VCaP (cell line): ENCODE data around the gene LRRTM4.

Experiments
- H3K27ac ChIP-seq: fragments of 450-650 bp; 2 replicates; pipeline ENCODE4 v1.5.1; 2017
- CTCF ChIP-seq: fragments of 450-650 bp; conservative IDR thresholded peaks from 2 replicates; pipeline ENCODE4 v1.5.1; 2017; ENCODE audit warnings: mild to moderate bottlenecking, moderate library complexity

The LRRTM4 gene

GRCh38 chr2:77391119-77391518, 131.1 kb downstream of the LRRTM4 start:
- TF ChIP-seq CTCF, result no peak
- no peak overlapping the region for H3K27ac ChIP-seq

GRCh38 chr2:77387324-77387723, 134.9 kb downstream of the LRRTM4 start:
- TF ChIP-seq CTCF, result no peak
- H3K27ac ChIP-seq, result no peak overlapping the region

- no peak overlapping the region for H3K27ac ChIP-seq
- no peak for TF ChIP-seq CTCF
These were observed 149.5 kb downstream of the LRRTM4 start for GRCh38 chr2:77372636-77373035.

GRCh38 chr2:77370511-77370910, 151.7 kb downstream of the LRRTM4 start:
- H3K27ac ChIP-seq, result no peak overlapping the region
- TF ChIP-seq CTCF, result no peak

- no peak for TF ChIP-seq CTCF
- H3K27ac ChIP-seq, result no peak overlapping the region
These were observed 158.9 kb downstream of the LRRTM4 start for GRCh38 chr2:77363277-77363676.

GRCh38 chr2:77348821-77349220, 173.4 kb downstream of the LRRTM4 start:
- no peak overlapping the region for H3K27ac ChIP-seq
- no peak for TF ChIP-seq CTCF

- no peak for TF ChIP-seq CTCF
- H3K27ac ChIP-seq, result no peak overlapping the region
These were observed 186.2 kb downstream of the LRRTM4 start for GRCh38 chr2:77336013-77336412.
